ENCODE results near the gene MRTFA.

- TF ChIP-seq POLR2A (IDR thresholded peaks at IDR 0.05): no peak
- no peak for TF ChIP-seq CTCF (IDR thresholded peaks at IDR 0.05 in 8 of 11, conservative IDR thresholded peaks at IDR 0.05 in 3 of 11)
Observed at GRCh38 chr22:40519948-40520331, 116.6 kb downstream of the MRTFA start.
